Measurements from ENCODE around the gene NCAM1.

DNA sequence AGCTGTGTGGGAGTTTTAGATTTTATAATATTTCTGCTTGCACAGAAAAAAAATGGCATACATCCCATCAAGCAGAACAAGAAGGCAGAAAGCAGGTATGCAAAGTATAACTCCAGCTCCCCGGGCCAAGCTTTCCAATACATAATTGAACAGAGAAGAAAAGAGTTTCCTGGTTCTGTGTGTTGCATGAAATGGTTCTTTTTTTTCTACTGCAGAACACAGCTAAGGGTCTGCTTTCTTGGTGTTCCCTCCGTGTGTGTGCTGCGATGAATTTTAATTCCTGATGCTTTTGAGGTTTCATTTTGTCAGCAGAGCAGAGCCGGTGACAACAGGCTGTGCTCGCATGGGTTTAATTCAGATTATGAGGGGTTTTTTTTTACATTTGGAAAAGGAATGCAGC lies 282.5 kb downstream of the NCAM1 start:
- TF ChIP-seq, protein P1, sequence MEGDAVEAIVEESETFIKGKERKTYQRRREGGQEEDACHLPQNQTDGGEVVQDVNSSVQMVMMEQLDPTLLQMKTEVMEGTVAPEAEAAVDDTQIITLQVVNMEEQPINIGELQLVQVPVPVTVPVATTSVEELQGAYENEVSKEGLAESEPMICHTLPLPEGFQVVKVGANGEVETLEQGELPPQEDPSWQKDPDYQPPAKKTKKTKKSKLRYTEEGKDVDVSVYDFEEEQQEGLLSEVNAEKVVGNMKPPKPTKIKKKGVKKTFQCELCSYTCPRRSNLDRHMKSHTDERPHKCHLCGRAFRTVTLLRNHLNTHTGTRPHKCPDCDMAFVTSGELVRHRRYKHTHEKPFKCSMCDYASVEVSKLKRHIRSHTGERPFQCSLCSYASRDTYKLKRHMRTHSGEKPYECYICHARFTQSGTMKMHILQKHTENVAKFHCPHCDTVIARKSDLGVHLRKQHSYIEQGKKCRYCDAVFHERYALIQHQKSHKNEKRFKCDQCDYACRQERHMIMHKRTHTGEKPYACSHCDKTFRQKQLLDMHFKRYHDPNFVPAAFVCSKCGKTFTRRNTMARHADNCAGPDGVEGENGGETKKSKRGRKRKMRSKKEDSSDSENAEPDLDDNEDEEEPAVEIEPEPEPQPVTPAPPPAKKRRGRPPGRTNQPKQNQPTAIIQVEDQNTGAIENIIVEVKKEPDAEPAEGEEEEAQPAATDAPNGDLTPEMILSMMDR (IDR thresholded peaks at IDR 0.05), result no peak
- TF ChIP-seq ZFX (IDR thresholded peaks at IDR 0.05; ENCODE audit: borderline replicate concordance), result no peak

Measured in 22Rv1 (cell line).